Vagina (tissue), 2 donors: ENCODE measurements around the gene SLC7A9.

Experiments
- CTCF ChIP-seq, 3 experiments: fragments of 450-650 bp in 2 of 3; fragments of 200-600 bp in 1 of 3; sonication (generic) in 1 of 3; IDR thresholded peaks; one replicate each; pipeline ENCODE4 v1.5.1; 2017 to 2019; ENCODE audit warnings: antibody characterized with exemption in 3 of 3, mild to moderate bottlenecking in 2 of 3, moderate library complexity in 2 of 3
- POLR2A ChIP-seq, 2 donors: fragments of 450-650 bp; IDR thresholded peaks; one replicate each; pipeline ENCODE4 v1.6.1; 2017; ENCODE audit warnings: antibody characterized with exemption in 2 of 2, mild to moderate bottlenecking in 2 of 2, moderate library complexity in 2 of 2

- TF ChIP-seq CTCF (IDR thresholded peaks at IDR 0.05) (no peak), POLR2A (IDR thresholded peaks at IDR 0.05) (no peak)
Observed at GRCh38 chr19:32876236-32876918, 6.8 kb upstream of the SLC7A9 start.
